IMR-90 (cell line): Measurements from ENCODE around the gene DLGAP3. TPM values are rescaled to one million over a fixed set of nuclear protein-coding genes. Genes with fewer than 3 reads are reported as not detected.

ENCODE experiments used
- ATAC-seq: fragments of 200-7000 bp; cut with Tn5 transposase; 2 replicates; pipeline ENCODE4 v1.9.1; 2020; ENCODE audit warnings: low read depth, mild to moderate bottlenecking, moderate library complexity
- BruUV-seq: library from RNA; stranded (reverse); fragments of 400-500 nt; replicated peaks from 2 replicates; lab custom pipeline; 2021; lab: Mats Ljungman, UMichigan
- CTCF ChIA-PET: fragments of 300-600 bp; formaldehyde crosslinking; extraction: SDS; loops from one replicate; lab custom pipeline; 2021; ENCODE audit warnings: antibody characterized with exemption; lab: Yijun Ruan, JAX
- POLR2A ChIA-PET: fragments of 300-600 bp; sonication (Branson Sonifier 250); formaldehyde crosslinking; loops from one replicate; lab custom pipeline; 2022; ENCODE audit warnings: antibody characterized with exemption; ENCODE audit not compliant: unreplicated experiment; lab: Charles Lee
- DNase-seq: peaks from one replicate; pipeline ENCODE4 v3.0.0; 2013
- H2AFZ ChIP-seq: replicated peaks from 2 replicates; pipeline ENCODE3; 2013; ENCODE audit warnings: low read length, mild to moderate bottlenecking; ENCODE audit not compliant: poor library complexity
- H2AK5ac ChIP-seq: 2 replicates; pipeline ENCODE4 v1.6.1; 2013; ENCODE audit warnings: low read depth, low read length, inconsistent platforms
- H2AK9ac ChIP-seq: replicated peaks from 2 replicates; pipeline ENCODE3; 2013; ENCODE audit warnings: mild to moderate bottlenecking, low read depth, low read length, moderate library complexity; ENCODE audit not compliant: poor library complexity
- H2BK120ac ChIP-seq: 2 replicates; pipeline ENCODE4 v1.6.1; 2013; ENCODE audit warnings: low read depth, low read length, inconsistent platforms
- H2BK15ac ChIP-seq: 3 replicates; pipeline ENCODE4 v1.6.1; 2013; ENCODE audit warnings: low read depth, low read length, inconsistent platforms
- H2BK20ac ChIP-seq: 2 replicates; pipeline ENCODE4 v1.6.1; 2013; ENCODE audit warnings: low read depth, mild to moderate bottlenecking, inconsistent platforms, low read length, moderate library complexity
- H2BK5ac ChIP-seq: 2 replicates; pipeline ENCODE4 v1.6.1; 2013; ENCODE audit warnings: mild to moderate bottlenecking, low read depth, low read length, inconsistent platforms; ENCODE audit not compliant: poor library complexity, severe bottlenecking
- H3K14ac ChIP-seq: replicated peaks from 2 replicates; pipeline ENCODE4 v1.6.1; 2013; ENCODE audit warnings: low read depth, low read length, inconsistent platforms
- H3K18ac ChIP-seq: 2 replicates; pipeline ENCODE4 v1.6.1; 2013; ENCODE audit warnings: low read depth, low read length, control low read depth
- H3K23ac ChIP-seq: 2 replicates; pipeline ENCODE4 v1.6.1; 2013; ENCODE audit warnings: low read depth, low read length, inconsistent platforms
- H3K27ac ChIP-seq: 2 replicates; pipeline ENCODE4 v1.5.1; 2013; ENCODE audit warnings: mild to moderate bottlenecking, control low read depth, low read length; ENCODE audit not compliant: insufficient read depth
- H3K27me3 ChIP-seq: 2 replicates; pipeline ENCODE4 v1.6.1; 2013; ENCODE audit warnings: low read length; ENCODE audit not compliant: control insufficient read depth, insufficient read depth
- H3K36me3 ChIP-seq: 2 replicates; pipeline ENCODE4 v1.6.1; 2013; ENCODE audit warnings: low read length, mixed read lengths; ENCODE audit not compliant: control insufficient read depth, insufficient read depth
- H3K4ac ChIP-seq: 2 replicates; pipeline ENCODE4 v1.6.1; 2013; ENCODE audit warnings: low read depth, low read length, inconsistent platforms
- H3K4me1 ChIP-seq: 2 replicates; pipeline ENCODE4 v1.6.1; 2013; ENCODE audit warnings: low read length, mixed read lengths; ENCODE audit not compliant: control insufficient read depth, insufficient read depth
- H3K4me2 ChIP-seq: 2 replicates; pipeline ENCODE4 v1.6.1; 2013; ENCODE audit warnings: low read depth, mild to moderate bottlenecking, control low read depth, low read length, moderate library complexity
- H3K4me3 ChIP-seq: 2 replicates; pipeline ENCODE4 v1.5.1; 2013; ENCODE audit warnings: low read depth, mild to moderate bottlenecking, control low read depth, low read length, moderate library complexity; ENCODE audit not compliant: insufficient read depth
- H3K56ac ChIP-seq: 2 replicates; pipeline ENCODE4 v1.6.1; 2013; ENCODE audit warnings: low read length, inconsistent platforms; ENCODE audit not compliant: insufficient read depth; ENCODE audit errors: extremely low read depth
- H3K79me1 ChIP-seq, 2 experiments: 2 replicates each; pipeline ENCODE4 v1.6.1; 2013; ENCODE audit warnings: low read length in 2 of 2, inconsistent platforms in 1 of 2, low read depth in 1 of 2
- H3K9ac ChIP-seq: 2 replicates; pipeline ENCODE4 v1.6.1; 2013; ENCODE audit warnings: low read depth, low read length, control low read depth
- H3K9me1 ChIP-seq: 2 replicates; pipeline ENCODE4 v1.6.1; 2013; ENCODE audit warnings: low read length, inconsistent platforms; ENCODE audit not compliant: insufficient read depth
- H3K9me3 ChIP-seq: 2 replicates; pipeline ENCODE4 v1.6.1; 2013; ENCODE audit warnings: low read length; ENCODE audit not compliant: control insufficient read depth, insufficient read depth
- H4K20me1 ChIP-seq: 2 replicates; pipeline ENCODE4 v1.6.1; 2013; ENCODE audit warnings: low read length, inconsistent platforms; ENCODE audit not compliant: insufficient read depth
- H4K5ac ChIP-seq: 2 replicates; pipeline ENCODE4 v1.6.1; 2013; ENCODE audit warnings: mild to moderate bottlenecking, low read depth, low read length, control low read depth
- H4K8ac ChIP-seq, 2 experiments: 2 replicates each; pipeline ENCODE4 v1.6.1; 2013; ENCODE audit warnings: low read depth in 2 of 2, low read length in 2 of 2, control low read depth in 1 of 2, inconsistent platforms in 1 of 2
- H4K91ac ChIP-seq: 2 replicates; pipeline ENCODE4 v1.6.1; 2013; ENCODE audit warnings: low read depth, low read length, inconsistent platforms; ENCODE audit not compliant: insufficient read depth
- BHLHE40 ChIP-seq: fragments of 150-350 bp; IDR thresholded peaks from 2 replicates; pipeline ENCODE4 v1.6.1; 2016; ENCODE audit warnings: mild to moderate bottlenecking, low read depth, low read length
- MAZ ChIP-seq: IDR thresholded peaks from 2 replicates; pipeline ENCODE4 v1.6.1; 2012; ENCODE audit warnings: low read depth, mild to moderate bottlenecking, low read length, improper control_type of control experiment, moderate library complexity, borderline replicate concordance
- MXI1 ChIP-seq: IDR thresholded peaks from 2 replicates; pipeline ENCODE4 v1.6.1; 2012; ENCODE audit warnings: low read depth, mild to moderate bottlenecking, low read length, moderate library complexity, borderline replicate concordance
- POLR2A ChIP-seq: IDR thresholded peaks from 2 replicates; pipeline ENCODE4 v1.6.1; 2012; ENCODE audit warnings: mild to moderate bottlenecking, low read depth, low read length
- RCOR1 ChIP-seq: IDR thresholded peaks from 2 replicates; pipeline ENCODE4 v1.6.1; 2012; ENCODE audit warnings: mild to moderate bottlenecking, low read length, improper control_type of control experiment; ENCODE audit not compliant: insufficient replicate concordance
- WGBS, 2 experiments: methylation state at CpG; one replicate each; pipeline versions ENCODE4 v1.1.5 to v1.1.7; 2013; ENCODE audit warnings: missing lambda C conversion rate in 2 of 2; ENCODE audit not compliant: insufficient read length in 1 of 2; ENCODE audit errors: extremely low coverage in 2 of 2; 5-methylcytosine and 5-hydroxymethylcytosine counted together
- dilution Hi-C: fragments of 300-500 bp; cut with HindIII; formaldehyde crosslinking; loops from one replicate; pipeline ENCODE4 v1.14.3; 2018; ENCODE audit warnings: low sequenced_read_pairs; ENCODE audit not compliant: unreplicated experiment
- in situ Hi-C: fragments of 300-500 bp; cut with MboI; formaldehyde crosslinking; loops from 3 replicates; pipeline ENCODE4 v1.14.3; 2019; ENCODE audit warnings: low sequenced_read_pairs, inconsistent platforms, mixed read lengths
- intact Hi-C: fragments of 100-400 bp; cut with micrococcal nuclease; formaldehyde crosslinking; loops from 2 replicates; pipeline ENCODE4 v1.10.0; 2022
- polyA plus RNA-seq, 3 experiments: library from polyadenylated mRNA; depleted of rRNA; stranded (reverse); fragments of >200 nt; gene quantifications; 2 replicates each; pipeline ENCODE4 v1.2.3, GENCODE V29; 2012; ENCODE audit warnings: low replicate concordance in 1 of 3
- total RNA-seq: library from RNA; depleted of rRNA; stranded (reverse); fragments of >200 nt; gene quantifications from 2 replicates; pipeline ENCODE4 v1.2.3, GENCODE V29; 2012

Gene DLGAP3
- total and polyA plus RNA-seq, 2 of the 4 experiments (the other 2 are of a cell fraction), result 0.02 TPM; not detected in 1

DNA sequence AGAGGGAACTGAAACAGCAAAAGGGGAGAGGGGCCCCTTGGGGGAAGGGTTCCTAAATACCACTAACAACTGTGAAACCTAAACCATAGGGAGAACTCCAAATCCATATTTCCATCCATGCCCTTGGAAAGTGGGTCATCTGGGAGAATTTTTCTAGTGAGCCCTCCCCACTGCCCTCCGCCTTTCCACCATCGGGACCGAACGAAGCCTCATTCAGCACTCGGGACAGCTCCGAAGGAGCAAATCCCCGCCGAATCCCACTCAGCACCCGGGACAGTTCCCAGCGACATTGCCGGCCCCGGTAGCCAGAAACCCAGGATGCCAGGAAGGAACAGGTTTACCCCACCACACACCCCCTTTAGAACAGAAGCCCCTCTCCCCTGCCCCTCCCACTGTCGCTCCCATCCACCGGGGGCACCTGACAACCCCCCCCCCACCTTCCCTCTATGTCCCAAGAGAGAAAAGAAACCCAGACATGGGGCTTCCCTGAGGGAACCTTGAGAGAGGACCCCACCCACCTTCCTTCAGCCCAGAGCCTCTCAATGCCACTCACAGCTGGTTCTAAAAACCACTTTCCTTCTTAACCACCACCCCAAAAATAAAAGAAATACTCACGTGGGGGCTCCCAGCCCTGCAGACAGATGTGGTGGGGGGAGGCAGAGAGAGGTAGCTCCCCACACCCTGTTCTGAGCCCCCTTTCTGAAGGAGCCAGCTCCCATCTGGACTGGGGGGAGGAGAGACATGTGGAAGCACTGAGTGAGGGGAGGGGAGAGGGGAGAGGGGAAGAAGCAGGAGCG lies 4.5 kb downstream of the DLGAP3 start:
- ChIA-PET POLR2A (no interaction called here), CTCF (no interaction called here)
- Histone ChIP-seq H4K20me1 (peaks cover 3% of the 10 kb centered on the region; the same call in 1 of the 2 replicates), H3K4me2 (no peak overlapping the region), H2AFZ (no peak overlapping the region), H2BK5ac (no peak overlapping the region), H3K4me3 (no peak overlapping the region), H4K5ac (no peak overlapping the region), H2BK15ac (no peak overlapping the region), H3K4me1 (peaks cover 3% of the 10 kb centered on the region; the same call in 1 of the 2 replicates), H3K56ac (no peak overlapping the region), H2BK120ac (no peak overlapping the region), H3K18ac (no peak overlapping the region), H3K79me1 (no peaks in the 10 kb centered on the region), H4K91ac (no peak overlapping the region), H4K8ac (no peak overlapping the region), H3K23ac (no peak overlapping the region), H3K27ac (no peak overlapping the region), H3K27me3 (peaks cover 37% of the 10 kb centered on the region), H2AK9ac (no peak overlapping the region), H3K9me3 (no peaks in the 10 kb centered on the region; the same call in 1 of the 2 replicates), H2BK20ac (no peak overlapping the region), H2AK5ac (no peak overlapping the region), H3K4ac (no peak overlapping the region), H3K14ac (no peak overlapping the region), H3K9ac (no peak overlapping the region), H3K36me3 (no peaks in the 10 kb centered on the region), H3K9me1 (peaks cover 3% of the 10 kb centered on the region; the same call in 1 of the 2 replicates)
- 4% methylated on average over 10 of the region's 16 CpGs; no CpG with 5 or more reads in 1 of the 2 experiments for WGBS, 2 experiments
- intact Hi-C loops (loop anchor here (2.0 kb wide), 1 partner anchor 60 kb away; the partner anchor contains the start of gene TMEM35B), in situ Hi-C loops (no loop called here), dilution Hi-C loops (no loop called here)
- BruUV-seq, result no TSS peak
- peak; percentile 52 for DNase-seq
- no peak for TF ChIP-seq BHLHE40
- no peak for TF ChIP-seq POLR2A
- TF ChIP-seq MXI1, result peak; percentile 90
- peak; percentile 99 for TF ChIP-seq RCOR1
- peak; percentile 52; the same call in 1 of the 2 replicates for TF ChIP-seq MAZ
- ATAC-seq, result peak; percentile 90
